Measurements from ENCODE around the gene ENOX1.

DNA sequence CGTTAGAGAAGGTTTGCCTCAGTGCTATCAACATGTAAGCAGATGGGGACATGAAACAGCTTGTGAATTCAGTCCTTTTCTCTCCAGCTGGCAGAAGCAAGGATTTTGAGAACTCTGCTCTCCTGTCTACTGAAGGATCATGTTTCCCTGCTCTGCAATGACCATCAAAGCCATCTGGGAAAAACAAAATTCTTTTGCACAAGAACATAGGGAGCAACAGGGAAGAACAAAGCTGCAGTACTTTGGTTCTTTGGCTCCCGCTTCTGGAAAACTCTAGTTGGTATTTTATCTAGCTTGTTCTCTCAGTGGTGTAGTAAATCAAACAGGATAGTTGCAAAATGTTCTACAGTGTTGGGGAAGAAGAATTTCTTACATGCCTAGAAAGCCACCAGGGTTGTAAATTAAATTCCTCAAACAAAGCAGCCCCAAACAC, 270.4 kb downstream of the ENOX1 start:
- TF ChIP-seq, protein P1, sequence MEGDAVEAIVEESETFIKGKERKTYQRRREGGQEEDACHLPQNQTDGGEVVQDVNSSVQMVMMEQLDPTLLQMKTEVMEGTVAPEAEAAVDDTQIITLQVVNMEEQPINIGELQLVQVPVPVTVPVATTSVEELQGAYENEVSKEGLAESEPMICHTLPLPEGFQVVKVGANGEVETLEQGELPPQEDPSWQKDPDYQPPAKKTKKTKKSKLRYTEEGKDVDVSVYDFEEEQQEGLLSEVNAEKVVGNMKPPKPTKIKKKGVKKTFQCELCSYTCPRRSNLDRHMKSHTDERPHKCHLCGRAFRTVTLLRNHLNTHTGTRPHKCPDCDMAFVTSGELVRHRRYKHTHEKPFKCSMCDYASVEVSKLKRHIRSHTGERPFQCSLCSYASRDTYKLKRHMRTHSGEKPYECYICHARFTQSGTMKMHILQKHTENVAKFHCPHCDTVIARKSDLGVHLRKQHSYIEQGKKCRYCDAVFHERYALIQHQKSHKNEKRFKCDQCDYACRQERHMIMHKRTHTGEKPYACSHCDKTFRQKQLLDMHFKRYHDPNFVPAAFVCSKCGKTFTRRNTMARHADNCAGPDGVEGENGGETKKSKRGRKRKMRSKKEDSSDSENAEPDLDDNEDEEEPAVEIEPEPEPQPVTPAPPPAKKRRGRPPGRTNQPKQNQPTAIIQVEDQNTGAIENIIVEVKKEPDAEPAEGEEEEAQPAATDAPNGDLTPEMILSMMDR (conservative IDR thresholded peaks at IDR 0.05): no peak
- TF ChIP-seq ZFX (IDR thresholded peaks at IDR 0.05): no peak

Measured in C4-2B (cell line).